Suprapubic skin (tissue), 4 donors: ENCODE data around the gene LHX3. TPM values are rescaled to one million over a fixed set of nuclear protein-coding genes. Genes with fewer than 3 reads are reported as not detected.

ENCODE experiments used
- DNase-seq, 2 donors: peaks; one replicate each; pipeline ENCODE4 v3.0.0-alpha.2; 2019; ENCODE audit warnings: low spot score in 2 of 2
- H3K27ac ChIP-seq: fragments of 200-600 bp; sonication (generic); one replicate; pipeline ENCODE4 v1.5.1; 2019
- H3K27me3 ChIP-seq: fragments of 200-600 bp; sonication (generic); one replicate; pipeline ENCODE4 v1.5.1; 2019
- H3K36me3 ChIP-seq: fragments of 200-600 bp; sonication (generic); one replicate; pipeline ENCODE4 v1.5.1; 2019
- H3K4me1 ChIP-seq: fragments of 200-600 bp; sonication (generic); one replicate; pipeline ENCODE4 v1.5.1; 2019
- H3K4me3 ChIP-seq: fragments of 200-600 bp; sonication (generic); one replicate; pipeline ENCODE4 v1.5.1; 2019; ENCODE audit warnings: mild to moderate bottlenecking
- H3K9me3 ChIP-seq: fragments of 200-600 bp; sonication (generic); one replicate; pipeline ENCODE4 v1.5.1; 2019
- EP300 ChIP-seq: sonication (generic); formaldehyde crosslinking; IDR thresholded peaks from one replicate; pipeline ENCODE4 v1.6.1; 2017; ENCODE audit warnings: antibody characterized with exemption
- POLR2A ChIP-seq, 2 donors: fragments of 450-650 bp; IDR thresholded peaks; one replicate each; pipeline ENCODE4 v1.6.1; 2017; ENCODE audit warnings: antibody characterized with exemption in 2 of 2, mild to moderate bottlenecking in 2 of 2, moderate library complexity in 2 of 2
- POLR2AphosphoS5 ChIP-seq, 3 donors: sonication (generic); formaldehyde crosslinking; IDR thresholded peaks; one replicate each; pipeline ENCODE4 v1.6.1; 2017; ENCODE audit warnings: antibody characterized with exemption in 3 of 3
- WGBS: methylation state at CpG from one replicate; pipeline ENCODE4 v1.1.5; 2018; 5-methylcytosine and 5-hydroxymethylcytosine counted together
- total RNA-seq, 4 donors: library from RNA; depleted of rRNA; stranded (reverse); fragments of >200 nt; gene quantifications; one replicate each; pipeline ENCODE4 v1.1.0, GENCODE V29; 2016
- TF ChIP-seq, protein P1 (sequence below), 2 donors: fragments of 200-600 bp in 1 of 2; fragments of 450-650 bp in 1 of 2; sonication (generic) in 1 of 2; IDR thresholded peaks; one replicate each; pipeline ENCODE4 v1.5.1; 2016 to 2019; ENCODE audit warnings: antibody characterized with exemption in 2 of 2, mild to moderate bottlenecking in 1 of 2, moderate library complexity in 1 of 2

LHX3 gene
- total RNA-seq, 4 donors from 2014 or later: 0.26 TPM; not detected in 2

DNA sequence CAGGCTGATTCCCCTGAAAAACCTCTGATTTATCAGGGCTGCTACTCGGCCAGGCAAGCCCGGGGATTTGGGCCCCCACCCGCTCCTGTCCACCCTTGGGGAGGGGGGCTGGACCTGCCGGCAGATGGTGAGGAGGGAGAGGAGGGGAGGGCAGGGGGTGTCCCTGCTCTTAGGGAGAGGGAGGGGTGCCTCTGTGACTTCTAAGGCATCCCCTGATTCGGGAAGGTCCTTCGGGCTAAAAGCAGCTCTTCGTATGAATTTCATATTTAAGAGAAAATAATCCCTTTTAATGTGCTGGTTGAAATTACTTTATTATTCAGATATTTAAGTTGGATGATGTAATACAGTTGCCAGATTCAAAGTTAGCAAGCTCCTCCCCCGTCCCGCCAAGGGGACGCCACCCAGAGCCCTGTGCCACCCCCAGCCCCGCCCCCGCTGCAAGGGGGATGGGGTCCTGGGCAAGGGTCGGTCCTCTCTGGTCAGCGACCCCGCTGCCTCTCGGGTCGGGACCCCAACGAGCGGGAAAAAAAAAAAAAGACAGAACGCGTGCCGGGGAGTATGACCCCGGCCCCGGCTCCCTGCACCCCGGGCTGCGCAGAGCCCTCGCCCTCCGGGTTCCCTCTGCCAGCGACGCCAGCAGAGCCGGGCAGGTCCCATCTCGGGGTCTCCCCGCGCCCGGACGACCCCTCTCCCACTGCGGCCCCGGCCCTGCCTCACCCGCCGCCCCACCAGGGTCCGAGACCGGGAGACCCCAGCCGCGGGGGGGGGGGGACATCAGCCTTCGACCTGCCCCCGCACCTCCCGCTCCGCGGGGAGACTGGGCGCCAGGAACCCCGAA lies 12.4 kb downstream of the LHX3 start:
- H3K4me1 ChIP-seq: peaks cover 12% of the 10 kb centered on the region
- 3% methylated on average over 24 of the region's 51 CpGs for WGBS
- no peak for TF ChIP-seq POLR2AphosphoS5 (IDR thresholded peaks at IDR 0.05)
- H3K36me3 ChIP-seq: no peaks in the 10 kb centered on the region
- peaks cover 100% of the 10 kb centered on the region for H3K27me3 ChIP-seq
- no peak for DNase-seq
- no peaks in the 10 kb centered on the region for H3K9me3 ChIP-seq
- no peak overlapping the region for H3K4me3 ChIP-seq
- no peak overlapping the region for H3K27ac ChIP-seq

DNA sequence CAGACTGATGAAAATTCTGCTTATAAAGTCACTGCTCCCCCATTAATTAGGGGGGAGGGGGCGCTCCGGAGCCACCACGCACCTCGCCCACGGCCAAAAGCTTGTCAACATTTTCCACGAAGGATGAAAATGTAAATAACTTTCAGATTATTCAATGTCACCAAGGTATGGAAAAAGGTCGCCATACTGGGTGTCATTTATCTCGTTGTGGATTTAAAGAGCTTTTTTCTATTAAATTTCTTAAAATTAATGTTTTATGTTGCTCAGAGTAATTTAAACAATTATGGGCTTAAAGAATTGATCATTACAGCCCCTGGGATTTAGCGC lies 13.0 kb downstream of the LHX3 start:
- no peak for DNase-seq
- no peak for TF ChIP-seq POLR2AphosphoS5 (IDR thresholded peaks at IDR 0.05)
- TF ChIP-seq EP300: no peak
- TF ChIP-seq POLR2A (IDR thresholded peaks at IDR 0.05): no peak
- TF ChIP-seq, protein P1, sequence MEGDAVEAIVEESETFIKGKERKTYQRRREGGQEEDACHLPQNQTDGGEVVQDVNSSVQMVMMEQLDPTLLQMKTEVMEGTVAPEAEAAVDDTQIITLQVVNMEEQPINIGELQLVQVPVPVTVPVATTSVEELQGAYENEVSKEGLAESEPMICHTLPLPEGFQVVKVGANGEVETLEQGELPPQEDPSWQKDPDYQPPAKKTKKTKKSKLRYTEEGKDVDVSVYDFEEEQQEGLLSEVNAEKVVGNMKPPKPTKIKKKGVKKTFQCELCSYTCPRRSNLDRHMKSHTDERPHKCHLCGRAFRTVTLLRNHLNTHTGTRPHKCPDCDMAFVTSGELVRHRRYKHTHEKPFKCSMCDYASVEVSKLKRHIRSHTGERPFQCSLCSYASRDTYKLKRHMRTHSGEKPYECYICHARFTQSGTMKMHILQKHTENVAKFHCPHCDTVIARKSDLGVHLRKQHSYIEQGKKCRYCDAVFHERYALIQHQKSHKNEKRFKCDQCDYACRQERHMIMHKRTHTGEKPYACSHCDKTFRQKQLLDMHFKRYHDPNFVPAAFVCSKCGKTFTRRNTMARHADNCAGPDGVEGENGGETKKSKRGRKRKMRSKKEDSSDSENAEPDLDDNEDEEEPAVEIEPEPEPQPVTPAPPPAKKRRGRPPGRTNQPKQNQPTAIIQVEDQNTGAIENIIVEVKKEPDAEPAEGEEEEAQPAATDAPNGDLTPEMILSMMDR (IDR thresholded peaks at IDR 0.05): no peak
- H3K27ac ChIP-seq: no peak overlapping the region
- H3K9me3 ChIP-seq: no peaks in the 10 kb centered on the region
- WGBS: 30% methylated on average over 9 of the region's 9 CpGs
- peaks cover 100% of the 10 kb centered on the region for H3K27me3 ChIP-seq
- H3K36me3 ChIP-seq: no peaks in the 10 kb centered on the region
- H3K4me1 ChIP-seq: peaks cover 12% of the 10 kb centered on the region
- no peak overlapping the region for H3K4me3 ChIP-seq

DNA sequence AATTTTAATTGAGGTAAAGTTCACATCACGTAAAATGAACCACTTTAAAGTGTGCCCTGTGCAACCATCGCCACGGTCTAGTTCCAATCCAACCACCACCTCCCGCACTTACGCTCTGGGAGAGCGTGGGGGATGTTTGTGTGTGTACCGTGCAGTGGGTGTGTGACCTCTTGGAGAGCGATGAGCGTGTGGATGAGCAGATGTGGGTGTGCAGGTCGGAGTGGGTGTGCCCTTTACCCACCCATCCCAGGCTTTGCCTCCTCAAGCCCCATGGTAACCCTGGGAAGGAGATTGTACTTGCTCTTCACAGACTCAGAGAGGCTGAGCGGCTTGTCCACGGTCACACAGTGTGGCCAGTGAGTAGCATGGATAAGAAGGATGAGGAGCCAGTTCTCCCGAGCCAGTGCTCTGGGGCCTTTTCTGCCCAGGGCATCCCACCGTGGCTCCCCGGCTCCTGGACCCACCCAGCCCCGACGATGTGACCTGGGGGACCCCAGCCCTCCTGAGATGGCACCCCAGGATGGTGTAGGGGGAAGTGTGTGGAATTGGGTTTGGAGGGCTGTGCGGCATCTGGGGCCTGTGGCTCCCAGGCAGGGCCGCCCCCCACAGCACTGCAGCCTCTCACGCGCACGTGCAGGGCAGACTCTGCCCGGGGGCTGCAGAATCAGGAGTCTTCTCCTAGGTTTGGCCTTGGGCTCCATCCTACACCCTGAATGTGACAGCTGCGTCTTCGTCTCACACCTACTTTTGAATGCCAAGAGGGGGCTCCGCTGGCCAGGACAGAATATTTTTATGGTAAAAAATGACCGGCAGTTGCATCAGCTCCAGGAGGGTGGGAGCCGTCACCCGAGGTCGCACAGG lies 13.6 kb downstream of the LHX3 start:
- TF ChIP-seq, protein P1 (IDR thresholded peaks at IDR 0.05): no peak
- TF ChIP-seq EP300: no peak
- TF ChIP-seq POLR2AphosphoS5 (IDR thresholded peaks at IDR 0.05): no peak
- no peak for TF ChIP-seq POLR2A (IDR thresholded peaks at IDR 0.05)
- Histone ChIP-seq H3K9me3 (no peaks in the 10 kb centered on the region), H3K27me3 (peaks cover 100% of the 10 kb centered on the region), H3K4me1 (peaks cover 12% of the 10 kb centered on the region), H3K4me3 (no peak overlapping the region), H3K36me3 (no peaks in the 10 kb centered on the region), H3K27ac (no peak overlapping the region)
- WGBS: 51% methylated on average over 23 of the region's 30 CpGs
- DNase-seq: no peak

DNA sequence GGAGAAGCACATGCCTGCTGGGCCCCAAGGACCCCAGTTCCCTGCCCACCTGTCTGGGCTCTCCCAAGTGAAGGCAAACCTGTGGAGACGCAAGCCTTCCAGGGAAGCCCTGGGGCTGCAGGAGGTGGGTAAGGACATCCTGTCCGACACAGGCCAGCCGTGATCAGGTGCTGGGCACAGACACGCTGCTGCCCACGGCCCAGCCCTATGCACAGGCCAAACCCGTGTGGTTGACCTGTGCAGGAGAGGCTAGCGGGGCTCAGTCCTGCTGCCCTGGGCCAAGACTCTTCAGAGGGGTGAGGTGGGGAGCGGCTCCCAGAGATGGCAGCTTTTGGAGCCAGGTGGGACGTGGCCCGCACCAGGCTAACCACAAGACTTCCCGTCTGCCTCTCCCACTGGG lies 14.3 kb downstream of the LHX3 start:
- H3K4me3 ChIP-seq: no peak overlapping the region
- H3K27ac ChIP-seq: no peak overlapping the region
- peaks cover 12% of the 10 kb centered on the region for H3K4me1 ChIP-seq
- H3K9me3 ChIP-seq: no peaks in the 10 kb centered on the region
- 44% methylated on average over 4 of the region's 11 CpGs for WGBS
- peaks cover 100% of the 10 kb centered on the region for H3K27me3 ChIP-seq
- no peak for TF ChIP-seq EP300
- TF ChIP-seq POLR2A (IDR thresholded peaks at IDR 0.05): no peak
- TF ChIP-seq, protein P1 (IDR thresholded peaks at IDR 0.05): no peak
- TF ChIP-seq POLR2AphosphoS5 (IDR thresholded peaks at IDR 0.05): no peak
- no peaks in the 10 kb centered on the region for H3K36me3 ChIP-seq
- no peak for DNase-seq

GRCh38 chr9:136190237-136190601 lies 14.7 kb downstream of the LHX3 start:
- Histone ChIP-seq H3K4me3 (no peak overlapping the region), H3K27me3 (peaks cover 100% of the 10 kb centered on the region), H3K4me1 (peaks cover 12% of the 10 kb centered on the region), H3K36me3 (no peaks in the 10 kb centered on the region), H3K27ac (no peak overlapping the region), H3K9me3 (no peaks in the 10 kb centered on the region)
- DNase-seq: no peak
- TF ChIP-seq EP300 (no peak), POLR2AphosphoS5 (IDR thresholded peaks at IDR 0.05) (no peak), POLR2A (IDR thresholded peaks at IDR 0.05) (no peak)
- TF ChIP-seq, protein P1 (IDR thresholded peaks at IDR 0.05): no peak
- 60% methylated on average over 4 of the region's 7 CpGs for WGBS
